Fibroblast of villous mesenchyme (primary cell): Measurements from ENCODE around the gene PCDHB2. TPM values are rescaled to one million over a fixed set of nuclear protein-coding genes. Genes with fewer than 3 reads are reported as not detected.
"Not testable (repeated sequence)": the region's sequence is repeated elsewhere in the genome, so short reads cannot be mapped to it uniquely, and the experiment has no call there.

Source experiments
- DNase-seq: peaks from one replicate; pipeline ENCODE4 v3.0.0-alpha.2; 2010; ENCODE audit warnings: low read depth
- H3K4me3 ChIP-seq: 2 replicates; pipeline ENCODE4 v1.5.1; 2011; ENCODE audit warnings: low read depth, mild to moderate bottlenecking, low read length
- total RNA-seq: library from RNA; depleted of rRNA; stranded (reverse); fragments of >200 nt; gene quantifications from 2 replicates; pipeline ENCODE4 v1.2.3, GENCODE V29; 2012
- TF ChIP-seq, protein P1 (sequence below): IDR thresholded peaks from 2 replicates; pipeline ENCODE4 v1.5.1; 2012; ENCODE audit warnings: low read depth, mild to moderate bottlenecking, low read length; ENCODE audit not compliant: insufficient read depth

PCDHB2 gene
- total RNA-seq, 1 donor, result under 0.01 TPM

DNA sequence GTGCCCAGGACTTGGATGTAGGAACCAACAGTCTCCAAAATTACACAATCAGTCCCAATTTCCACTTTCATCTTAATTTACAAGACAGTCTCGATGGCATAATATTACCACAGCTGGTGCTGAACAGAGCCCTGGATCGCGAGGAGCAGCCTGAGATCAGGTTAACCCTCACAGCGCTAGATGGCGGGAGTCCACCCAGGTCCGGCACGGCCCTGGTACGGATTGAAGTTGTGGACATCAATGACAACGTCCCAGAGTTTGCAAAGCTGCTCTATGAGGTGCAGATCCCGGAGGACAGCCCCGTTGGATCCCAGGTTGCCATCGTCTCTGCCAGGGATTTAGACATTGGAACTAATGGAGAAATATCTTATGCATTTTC lies 837 bp downstream of the PCDHB2 start:
- TF ChIP-seq, protein P1, sequence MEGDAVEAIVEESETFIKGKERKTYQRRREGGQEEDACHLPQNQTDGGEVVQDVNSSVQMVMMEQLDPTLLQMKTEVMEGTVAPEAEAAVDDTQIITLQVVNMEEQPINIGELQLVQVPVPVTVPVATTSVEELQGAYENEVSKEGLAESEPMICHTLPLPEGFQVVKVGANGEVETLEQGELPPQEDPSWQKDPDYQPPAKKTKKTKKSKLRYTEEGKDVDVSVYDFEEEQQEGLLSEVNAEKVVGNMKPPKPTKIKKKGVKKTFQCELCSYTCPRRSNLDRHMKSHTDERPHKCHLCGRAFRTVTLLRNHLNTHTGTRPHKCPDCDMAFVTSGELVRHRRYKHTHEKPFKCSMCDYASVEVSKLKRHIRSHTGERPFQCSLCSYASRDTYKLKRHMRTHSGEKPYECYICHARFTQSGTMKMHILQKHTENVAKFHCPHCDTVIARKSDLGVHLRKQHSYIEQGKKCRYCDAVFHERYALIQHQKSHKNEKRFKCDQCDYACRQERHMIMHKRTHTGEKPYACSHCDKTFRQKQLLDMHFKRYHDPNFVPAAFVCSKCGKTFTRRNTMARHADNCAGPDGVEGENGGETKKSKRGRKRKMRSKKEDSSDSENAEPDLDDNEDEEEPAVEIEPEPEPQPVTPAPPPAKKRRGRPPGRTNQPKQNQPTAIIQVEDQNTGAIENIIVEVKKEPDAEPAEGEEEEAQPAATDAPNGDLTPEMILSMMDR, result no peak
- H3K4me3 ChIP-seq, result no peak overlapping the region
- no peak for DNase-seq

DNA sequence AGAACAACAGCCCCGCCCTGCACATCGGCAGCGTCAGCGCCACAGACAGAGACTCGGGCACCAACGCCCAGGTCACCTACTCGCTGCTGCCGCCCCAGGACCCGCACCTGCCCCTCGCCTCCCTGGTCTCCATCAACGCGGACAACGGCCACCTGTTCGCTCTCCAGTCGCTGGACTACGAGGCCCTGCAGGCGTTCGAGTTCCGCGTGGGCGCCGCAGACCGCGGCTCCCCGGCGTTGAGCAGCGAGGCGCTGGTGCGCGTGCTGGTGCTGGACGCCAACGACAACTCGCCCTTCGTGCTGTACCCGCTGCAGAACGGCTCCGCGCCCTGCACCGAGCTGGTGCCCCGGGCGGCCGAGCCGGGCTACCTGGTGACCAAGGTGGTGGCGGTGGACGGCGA lies 1.8 kb downstream of the PCDHB2 start:
- DNase-seq, H3K4me3 ChIP-seq: not testable (repeated sequence)

DNA sequence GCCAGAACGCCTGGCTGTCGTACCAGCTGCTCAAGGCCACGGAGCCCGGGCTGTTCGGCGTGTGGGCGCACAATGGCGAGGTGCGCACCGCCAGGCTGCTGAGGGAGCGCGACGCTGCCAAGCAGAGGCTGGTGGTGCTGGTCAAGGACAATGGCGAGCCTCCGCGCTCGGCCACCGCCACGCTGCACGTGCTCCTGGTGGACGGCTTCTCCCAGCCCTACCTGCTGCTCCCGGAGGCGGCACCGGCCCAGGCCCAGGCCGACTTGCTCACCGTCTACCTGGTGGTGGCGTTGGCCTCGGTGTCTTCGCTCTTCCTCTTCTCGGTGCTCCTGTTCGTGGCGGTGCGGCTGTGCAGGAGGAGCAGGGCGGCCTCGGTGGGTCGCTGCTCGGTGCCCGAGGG lies 2.2 kb downstream of the PCDHB2 start:
- not testable (repeated sequence) for H3K4me3 ChIP-seq, DNase-seq

DNA sequence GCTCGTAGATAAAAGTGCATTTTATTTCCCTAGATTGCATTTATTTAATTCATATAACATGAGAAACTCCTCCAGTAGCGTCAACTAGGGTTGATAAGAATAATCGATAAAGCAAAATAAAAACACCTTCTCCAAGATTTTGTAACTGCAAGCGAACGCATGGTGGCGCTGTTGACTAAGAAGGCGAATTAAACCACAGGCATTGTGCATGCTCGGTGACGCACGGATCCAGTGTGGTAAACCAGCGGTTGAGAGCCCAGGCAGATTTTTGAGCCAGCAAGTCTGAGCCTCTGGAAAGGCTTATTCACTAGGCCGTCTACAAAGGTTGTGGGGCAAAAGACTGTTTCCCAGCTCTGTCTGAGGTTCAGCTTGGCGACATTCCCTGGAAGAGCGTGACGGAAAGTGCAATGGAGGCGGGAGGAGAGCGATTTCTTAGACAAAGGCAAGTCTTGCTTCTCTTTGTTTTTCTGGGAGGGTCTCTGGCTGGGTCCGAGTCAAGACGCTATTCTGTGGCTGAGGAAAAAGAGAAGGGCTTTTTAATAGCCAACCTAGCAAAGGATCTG lies 5.9 kb downstream of the PCDHB2 start, which contains the start of gene PCDHB3:
Gene PCDHB3, plus strand, starts transcription at position 231 of the 563 bp plus-strand sequence. Its CDS starts 177 bp downstream, at position 408.
- no peak within 1 kb of the TSS for H3K4me3 ChIP-seq
- DNase-seq, result peak; percentile 21
- TF ChIP-seq, protein P1, result peak; percentile 24

DNA sequence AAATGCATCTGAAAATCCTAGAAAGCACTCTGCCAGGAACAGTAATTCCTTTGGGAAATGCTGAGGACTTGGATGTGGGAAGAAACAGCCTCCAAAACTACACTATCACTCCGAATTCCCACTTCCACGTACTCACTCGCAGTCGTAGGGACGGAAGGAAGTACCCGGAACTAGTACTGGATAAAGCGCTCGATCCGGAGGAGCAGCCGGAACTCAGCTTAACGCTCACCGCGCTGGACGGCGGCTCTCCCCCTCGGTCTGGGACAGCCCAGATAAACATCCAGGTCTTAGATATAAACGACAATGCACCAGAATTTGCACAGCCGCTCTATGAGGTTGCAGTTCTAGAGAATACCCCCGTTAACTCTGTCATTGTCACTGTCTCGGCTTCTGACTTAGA lies 6.6 kb downstream of the PCDHB2 start:
- TF ChIP-seq, protein P1, result no peak
- DNase-seq, result no peak
- H3K4me3 ChIP-seq, result no peak overlapping the region

DNA sequence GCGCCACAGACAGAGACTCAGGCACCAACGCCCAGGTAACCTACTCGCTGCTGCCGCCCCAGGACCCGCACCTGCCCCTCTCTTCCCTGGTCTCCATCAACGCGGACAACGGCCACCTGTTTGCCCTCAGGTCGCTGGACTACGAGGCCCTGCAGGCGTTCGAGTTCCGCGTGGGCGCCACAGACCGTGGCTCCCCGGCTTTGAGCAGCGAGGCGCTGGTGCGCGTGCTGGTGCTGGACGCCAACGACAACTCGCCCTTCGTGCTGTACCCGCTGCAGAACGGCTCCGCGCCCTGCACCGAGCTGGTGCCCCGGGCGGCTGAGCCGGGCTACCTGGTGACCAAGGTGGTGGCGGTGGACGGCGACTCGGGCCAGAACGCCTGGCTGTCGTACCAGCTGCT lies 7.7 kb downstream of the PCDHB2 start:
- DNase-seq, result not testable (repeated sequence)

DNA sequence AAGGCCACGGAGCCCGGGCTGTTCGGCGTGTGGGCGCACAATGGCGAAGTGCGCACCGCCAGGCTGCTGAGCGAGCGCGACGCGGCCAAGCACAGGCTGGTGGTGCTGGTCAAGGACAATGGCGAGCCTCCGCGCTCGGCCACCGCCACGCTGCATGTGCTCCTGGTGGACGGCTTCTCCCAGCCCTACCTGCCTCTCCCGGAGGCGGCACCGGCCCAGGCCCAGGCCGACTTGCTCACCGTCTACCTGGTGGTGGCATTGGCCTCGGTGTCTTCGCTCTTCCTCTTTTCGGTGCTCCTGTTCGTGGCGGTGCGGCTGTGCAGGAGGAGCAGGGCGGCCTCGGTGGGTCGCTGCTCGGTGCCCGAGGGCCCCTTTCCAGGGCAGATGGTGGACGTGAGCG lies 8.1 kb downstream of the PCDHB2 start:
- DNase-seq, H3K4me3 ChIP-seq: not testable (repeated sequence)

More for the DNA sequence above, 7.7 kb downstream of the PCDHB2 start:
- not testable (repeated sequence) for H3K4me3 ChIP-seq

DNA sequence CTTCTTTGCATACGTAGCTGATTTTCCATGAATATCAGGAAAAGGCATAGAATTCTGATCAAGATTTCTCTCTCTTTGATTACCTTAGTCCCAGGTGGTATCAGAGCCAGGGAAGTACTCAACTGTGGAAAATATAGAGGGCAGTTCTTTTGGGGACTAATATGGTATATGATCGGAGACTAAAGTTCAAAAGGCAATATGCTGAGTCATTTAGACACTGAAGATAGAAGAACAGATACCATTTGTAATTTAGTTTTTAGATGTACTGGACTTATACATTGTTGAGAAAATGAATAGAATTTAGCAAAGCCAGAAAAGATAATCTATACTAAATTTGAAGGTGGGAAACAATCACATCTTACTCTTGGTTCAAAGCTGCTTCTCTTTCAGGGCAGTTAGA lies 10.9 kb downstream of the PCDHB2 start:
- no peak for DNase-seq
- TF ChIP-seq, protein P1, result no peak
- no peak overlapping the region for H3K4me3 ChIP-seq

DNA sequence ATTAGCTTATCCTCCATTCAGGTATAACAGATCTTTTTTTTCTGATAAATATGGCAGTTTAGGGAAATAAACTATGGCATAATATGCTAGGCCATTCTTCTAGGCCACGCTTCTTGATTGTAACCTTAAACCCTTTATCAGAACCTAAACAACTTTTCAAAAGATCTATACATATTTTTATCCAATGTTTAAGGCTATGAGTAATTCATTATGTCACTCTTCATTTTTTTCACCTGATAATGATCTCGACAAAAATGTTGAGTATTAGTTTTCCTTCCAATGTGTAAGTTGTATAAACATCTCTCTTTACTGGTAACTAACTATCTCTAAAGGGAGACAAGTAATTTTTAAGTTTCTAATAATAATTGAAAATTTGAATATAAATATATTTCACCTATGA lies 24.8 kb downstream of the PCDHB2 start:
- H3K4me3 ChIP-seq, result no peak overlapping the region
- DNase-seq, result no peak
- TF ChIP-seq, protein P1, result no peak
